H1 (cell line): ENCODE measurements around the gene PHKG2. TPM values are rescaled to one million over a fixed set of nuclear protein-coding genes. Genes with fewer than 3 reads are reported as not detected.

Experiments
- CTCF ChIA-PET: fragments of 300-600 bp; sonication (Branson Sonifier 250); formaldehyde crosslinking; loops from one replicate; lab custom pipeline; 2021; ENCODE audit not compliant: partially characterized antibody; lab: Charles Lee
- POLR2A ChIA-PET: fragments of 300-600 bp; sonication (Branson Sonifier 250); formaldehyde crosslinking; loops from one replicate; lab custom pipeline; 2021; ENCODE audit warnings: inconsistent platforms; ENCODE audit not compliant: partially characterized antibody; lab: Charles Lee
- DNase-seq, 2 experiments: peaks; one replicate each; pipeline versions ENCODE4 v3.0.0 to v3.0.0-alpha.2; 2010 to 2022; ENCODE audit warnings: low spot score in 2 of 2, low read depth in 1 of 2, mixed read lengths in 1 of 2
- FAIRE-seq: peaks from 2 replicates; lab custom pipeline; 2011; peaks lifted over from hg19 to GRCh38; lab: Jason Lieb, UNC
- H2AFZ ChIP-seq: 2 replicates; pipeline ENCODE4 v1.8.1; 2012; ENCODE audit warnings: low read length, inconsistent platforms
- H2AK5ac ChIP-seq: 2 replicates; pipeline ENCODE4 v1.6.1; 2013; ENCODE audit warnings: low read depth, low read length
- H2BK120ac ChIP-seq: replicated peaks from 2 replicates; pipeline ENCODE3; 2013; ENCODE audit warnings: low read depth, low read length, inconsistent platforms
- H2BK12ac ChIP-seq: 2 replicates; pipeline ENCODE4 v1.6.1; 2013; ENCODE audit warnings: low read depth, low read length
- H2BK15ac ChIP-seq: 2 replicates; pipeline ENCODE4 v1.6.1; 2013; ENCODE audit warnings: low read length
- H2BK20ac ChIP-seq: 2 replicates; pipeline ENCODE4 v1.6.1; 2013; ENCODE audit warnings: low read length
- H2BK5ac ChIP-seq: 2 replicates; pipeline ENCODE4 v1.6.1; 2013; ENCODE audit warnings: low read depth, low read length
- H3K14ac ChIP-seq: 2 replicates; pipeline ENCODE4 v1.6.1; 2013; ENCODE audit warnings: inconsistent platforms; ENCODE audit not compliant: insufficient read length
- H3K18ac ChIP-seq: 2 replicates; pipeline ENCODE4 v1.6.1; 2013; ENCODE audit warnings: low read length; ENCODE audit errors: extremely low read depth
- H3K23ac ChIP-seq: 2 replicates; pipeline ENCODE4 v1.6.1; 2013; ENCODE audit warnings: inconsistent platforms; ENCODE audit not compliant: insufficient read length
- H3K23me2 ChIP-seq: 2 replicates; pipeline ENCODE4 v1.6.1; 2013; ENCODE audit warnings: low read depth, low read length
- H3K27ac ChIP-seq: 2 replicates; pipeline ENCODE4 v1.6.1; 2011; ENCODE audit warnings: low read depth, low read length, inconsistent platforms
- H3K27me3 ChIP-seq, 4 experiments: replicated peaks in 1 of 4; 1 replicate in 1 of 4; 2 replicates in 3 of 4; pipeline versions ENCODE4 v1.6.1 to v1.8.1; 2011 to 2013; ENCODE audit warnings: low read length in 3 of 4, mild to moderate bottlenecking in 3 of 4, inconsistent platforms in 2 of 4, mixed read lengths in 2 of 4, moderate library complexity in 1 of 4; ENCODE audit not compliant: control insufficient read depth in 3 of 4, insufficient read depth in 3 of 4; ENCODE audit errors: extremely low read depth in 1 of 4
- H3K36me3 ChIP-seq, 4 experiments: 2 replicates each; pipeline versions ENCODE4 v1.6.1 to v1.8.1; 2011 to 2013; ENCODE audit warnings: mild to moderate bottlenecking in 4 of 4, low read length in 3 of 4, moderate library complexity in 2 of 4, control low read depth in 1 of 4, inconsistent platforms in 1 of 4; ENCODE audit not compliant: insufficient read depth in 4 of 4, control insufficient read depth in 2 of 4
- H3K4ac ChIP-seq: replicated peaks from 2 replicates; pipeline ENCODE3; 2013; ENCODE audit warnings: low read length, low read depth, mixed read lengths, inconsistent platforms; ENCODE audit not compliant: insufficient read length
- H3K4me1 ChIP-seq, 4 experiments: replicated peaks in 1 of 4; 1 replicate in 1 of 4; 2 replicates in 3 of 4; pipeline versions ENCODE4 v1.6.1 to v1.8.1; 2011 to 2013; ENCODE audit warnings: low read length in 3 of 4, inconsistent platforms in 2 of 4, mixed read lengths in 1 of 4; ENCODE audit not compliant: insufficient read depth in 4 of 4, control insufficient read depth in 3 of 4
- H3K4me2 ChIP-seq, 2 experiments: 2 replicates each; pipeline versions ENCODE4 v1.6.1 to v1.8.1; 2011 to 2013; ENCODE audit warnings: low read depth in 2 of 2, low read length in 2 of 2, control low read depth in 1 of 2, inconsistent platforms in 1 of 2, mild to moderate bottlenecking in 1 of 2; ENCODE audit not compliant: insufficient read depth in 1 of 2
- H3K4me3 ChIP-seq, 4 experiments: fragments of 200-600, 300-600 bp in 1 of 4; sonication (generic), shearing (Covaris generic), sonication (Bioruptor Twin) in 1 of 4; 2 replicates each; pipeline versions ENCODE4 v1.5.1 to v1.8.1; 2011 to 2016; ENCODE audit warnings: low read length in 4 of 4, low read depth in 3 of 4, control low read depth in 2 of 4, inconsistent platforms in 2 of 4, mild to moderate bottlenecking in 2 of 4, mixed read lengths in 1 of 4, moderate library complexity in 1 of 4; ENCODE audit not compliant: insufficient read depth in 2 of 4; ENCODE audit errors: extremely low read depth in 1 of 4
- H3K56ac ChIP-seq: replicated peaks from 2 replicates; pipeline ENCODE3; 2013; ENCODE audit warnings: low read depth, mild to moderate bottlenecking, mixed read lengths, low read length, inconsistent platforms; ENCODE audit not compliant: insufficient read length
- H3K79me1 ChIP-seq: 2 replicates; pipeline ENCODE4 v1.6.1; 2013; ENCODE audit warnings: low read depth, low read length, control low read depth
- H3K79me2 ChIP-seq, 2 experiments: 2 replicates each; pipeline versions ENCODE4 v1.6.1 to v1.8.1; 2012 to 2013; ENCODE audit warnings: low read length in 2 of 2, mild to moderate bottlenecking in 2 of 2, inconsistent platforms in 1 of 2; ENCODE audit not compliant: insufficient read depth in 2 of 2, control insufficient read depth in 1 of 2
- H3K9ac ChIP-seq, 4 experiments: replicated peaks in 1 of 4; 1 replicate in 1 of 4; 2 replicates in 3 of 4; pipeline versions ENCODE4 v1.6.1 to v1.8.1; 2011 to 2013; ENCODE audit warnings: low read depth in 3 of 4, low read length in 3 of 4, control low read depth in 2 of 4, mild to moderate bottlenecking in 2 of 4, moderate library complexity in 2 of 4, inconsistent platforms in 1 of 4; ENCODE audit errors: extremely low read depth in 1 of 4
- H3K9me3 ChIP-seq, 2 experiments: 2 replicates each; pipeline versions ENCODE4 v1.6.1 to v1.8.1; 2012 to 2013; ENCODE audit warnings: mild to moderate bottlenecking in 2 of 2, moderate library complexity in 2 of 2, control low read depth in 1 of 2, inconsistent platforms in 1 of 2, low read depth in 1 of 2, low read length in 1 of 2, mixed read lengths in 1 of 2; ENCODE audit not compliant: insufficient read depth in 2 of 2
- H4K20me1 ChIP-seq, 2 experiments: replicated peaks in 1 of 2; 2 replicates each; pipeline versions ENCODE3 to v1.8.1; 2011 to 2013; ENCODE audit warnings: inconsistent platforms in 2 of 2, low read length in 2 of 2, mild to moderate bottlenecking in 1 of 2; ENCODE audit not compliant: insufficient read depth in 2 of 2, control insufficient read depth in 1 of 2
- H4K5ac ChIP-seq: 2 replicates; pipeline ENCODE4 v1.6.1; 2013; ENCODE audit warnings: low read length, low read depth, mixed read lengths, inconsistent platforms; ENCODE audit not compliant: insufficient read length
- H4K8ac ChIP-seq: 2 replicates; pipeline ENCODE4 v1.8.0; 2013; ENCODE audit warnings: mild to moderate bottlenecking, moderate library complexity, low read length, inconsistent platforms; ENCODE audit not compliant: insufficient read depth; ENCODE audit errors: extremely low read depth
- H4K91ac ChIP-seq: replicated peaks from 2 replicates; pipeline ENCODE3; 2013; ENCODE audit warnings: low read length, mixed read lengths, inconsistent platforms; ENCODE audit not compliant: insufficient read length
- CBX8 ChIP-seq: fragments of 300-800, 300-1000 bp; sonication (generic); IDR thresholded peaks from 2 replicates; pipeline ENCODE4 v1.7.1; 2016; ENCODE audit warnings: low read depth, low read length, borderline replicate concordance
- CHD2 ChIP-seq: IDR thresholded peaks from 2 replicates; pipeline ENCODE4 v1.6.1; 2012; ENCODE audit warnings: low read length, improper control_type of control experiment
- HDAC6 ChIP-seq: IDR thresholded peaks from one replicate; pipeline ENCODE4 v1.7.1; 2012; ENCODE audit warnings: low read depth, mild to moderate bottlenecking, inconsistent platforms, low read length, moderate library complexity
- KDM1A ChIP-seq: fragments of 200-600, 300-600 bp; sonication (generic); IDR thresholded peaks from 2 replicates; pipeline ENCODE4 v1.7.1; 2016; ENCODE audit warnings: mild to moderate bottlenecking, low read length, borderline replicate concordance
- MAFK ChIP-seq: IDR thresholded peaks from 2 replicates; pipeline ENCODE4 v1.6.1; 2012; ENCODE audit warnings: low read depth, mild to moderate bottlenecking, improper control_type of control experiment, low read length
- PHF8 ChIP-seq: fragments of 200-600 bp; sonication (generic); conservative IDR thresholded peaks from 2 replicates; pipeline ENCODE4 v1.7.1; 2012; ENCODE audit warnings: low read depth, mild to moderate bottlenecking, inconsistent platforms, low read length, moderate library complexity
- POLR2A ChIP-seq, 2 experiments: IDR thresholded peaks; 1 replicate in 1 of 2; 2 replicates in 1 of 2; pipeline ENCODE4 v1.6.1; 2011; ENCODE audit warnings: low read depth in 2 of 2, low read length in 2 of 2, mild to moderate bottlenecking in 2 of 2; ENCODE audit errors: control extremely low read depth in 1 of 2
- SIRT6 ChIP-seq: IDR thresholded peaks from one replicate; pipeline ENCODE4 v1.7.1; 2012; ENCODE audit warnings: low read length, inconsistent platforms
- SRF ChIP-seq: IDR thresholded peaks from 2 replicates; pipeline ENCODE4 v1.6.1; 2011; ENCODE audit warnings: mild to moderate bottlenecking, low read depth, low read length, moderate library complexity
- TCF12 ChIP-seq: IDR thresholded peaks from 2 replicates; pipeline ENCODE4 v1.6.1; 2011; ENCODE audit warnings: low read depth, mild to moderate bottlenecking, low read length
- TEAD4 ChIP-seq: IDR thresholded peaks from 2 replicates; pipeline ENCODE4 v1.6.1; 2012; ENCODE audit warnings: low read depth, low read length, inconsistent platforms, mixed read lengths
- WGBS, 2 experiments: shearing (Covaris generic) in 1 of 2; methylation state at CpG; one replicate each; pipeline versions ENCODE4 v1.1.6 to v1.1.7; 2013 to 2015; ENCODE audit warnings: low lambda C conversion rate in 2 of 2, mixed read lengths in 2 of 2, inconsistent platforms in 1 of 2, low coverage in 1 of 2, missing lambda C conversion rate in 1 of 2; ENCODE audit not compliant: insufficient replicate concordance in 2 of 2, insufficient coverage in 1 of 2, insufficient read length in 1 of 2; ENCODE audit errors: extremely low coverage in 1 of 2, missing lambda C conversion rate in 1 of 2; 5-methylcytosine and 5-hydroxymethylcytosine counted together
- polyA plus RNA-seq, 7 experiments: library from polyadenylated mRNA; depleted of rRNA in 3 of 7; stranded (reverse) in 5 of 7; unstranded in 2 of 7; fragments of >200 nt in 5 of 7; fragments of 200-250 nt in 2 of 7; gene quantifications; 1 replicate in 5 of 7; 2 replicates in 1 of 7; 4 replicates in 1 of 7; pipeline versions ENCODE4 v1.2.1 to v1.2.3, GENCODE V29; 2011 to 2013; ENCODE audit warnings: missing spikeins in 2 of 7, mixed read lengths in 2 of 7
- total RNA-seq: library from RNA; stranded (reverse); fragmentation: NEBNext Ultra II Directional; extraction: Animal tissue kit (Norgen Biotek cat#: 25700); gene quantifications from 2 replicates; pipeline ENCODE4 v1.2.1, GENCODE V29; 2021
- TF ChIP-seq, protein P1 (sequence below): IDR thresholded peaks from 2 replicates; pipeline ENCODE4 v1.6.1; 2011; ENCODE audit warnings: low read depth, mild to moderate bottlenecking, low read length; ENCODE audit not compliant: insufficient read depth

Gene PHKG2
- total and polyA plus RNA-seq, 2 of the 8 experiments (the other 6 are each of a cell fraction or from before 2014, with no cell fraction given): 36.0 to 53.4 TPM

DNA sequence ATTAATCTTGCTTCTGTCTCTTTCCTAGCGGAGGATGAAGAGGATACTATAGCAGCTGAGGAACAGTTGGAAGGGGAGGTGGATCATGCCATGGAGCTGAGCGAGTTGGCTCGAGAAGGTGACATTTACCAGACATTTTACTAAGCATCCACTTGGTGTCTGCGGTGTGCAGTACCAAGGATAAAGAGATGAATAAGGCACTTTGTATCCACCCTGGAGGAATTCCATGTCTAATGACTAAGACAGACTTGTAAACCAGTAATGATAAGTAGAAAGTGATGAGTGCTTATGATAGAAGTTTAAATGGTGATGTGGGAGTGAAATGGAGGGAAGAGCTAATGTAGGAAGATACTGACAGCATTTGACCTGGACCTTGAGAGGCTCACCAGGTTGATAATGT lies 37.3 kb upstream of the PHKG2 start:
- Histone ChIP-seq H2BK5ac (no peak overlapping the region), H3K9me3 (no peaks in the 10 kb centered on the region), H4K8ac (no peak overlapping the region), H2AFZ (no peak overlapping the region), H4K91ac (no peak overlapping the region), H3K36me3 (peaks cover 57 to 86% (median 82%) of the 10 kb centered on the region in 4 experiments), H3K4me3 (no peak overlapping the region), H3K9ac (no peak overlapping the region), H3K18ac (no peak overlapping the region), H2BK12ac (no peak overlapping the region), H3K56ac (no peak overlapping the region), H3K27me3 (no peaks in the 10 kb centered on the region), H4K20me1 (peaks cover 13 to 22% of the 10 kb centered on the region in 2 experiments), H2AK5ac (no peak overlapping the region), H2BK120ac (no peak overlapping the region), H2BK15ac (no peak overlapping the region), H3K4me1 (no peaks in the 10 kb centered on the region), H3K23ac (no peak overlapping the region), H2BK20ac (no peak overlapping the region), H3K4me2 (no peak overlapping the region), H3K79me2 (no peaks in the 10 kb centered on the region), H3K79me1 (0 out of 2 replicates have a peak, but pooled peaks cover 3% of the 10 kb centered on the region), H3K14ac (no peak overlapping the region), H3K27ac (no peak overlapping the region), H3K4ac (no peak overlapping the region), H3K23me2 (no peaks in the 10 kb centered on the region), H4K5ac (no peak overlapping the region)
- DNase-seq: no peak
- WGBS, 2 experiments: 97% methylated on average over 4 of the region's 4 CpGs; no CpG with 5 or more reads in 1 of the 2 experiments
- CTCF ChIA-PET: no interaction called here
- FAIRE-seq: no peak
- POLR2A ChIA-PET: interaction anchor here (0.7 to 12.1 kb wide), 11 partner anchors 9 to 64 kb away, joined by 3 to 80 read pairs (median 4); partner anchors contain the start of gene SRCAP
- TF ChIP-seq SIRT6 (no peak), POLR2A (IDR thresholded peaks at IDR 0.05; ENCODE audit: control extremely low read depth in 1 of 2, low read depth in 2 of 2, low read length in 2 of 2) (no peak), MAFK (no peak), CHD2 (no peak), TCF12 (no peak), SRF (no peak), TEAD4 (no peak), CBX8 (no peak), PHF8 (no peak), KDM1A (no peak), HDAC6 (no peak)
- TF ChIP-seq, protein P1, sequence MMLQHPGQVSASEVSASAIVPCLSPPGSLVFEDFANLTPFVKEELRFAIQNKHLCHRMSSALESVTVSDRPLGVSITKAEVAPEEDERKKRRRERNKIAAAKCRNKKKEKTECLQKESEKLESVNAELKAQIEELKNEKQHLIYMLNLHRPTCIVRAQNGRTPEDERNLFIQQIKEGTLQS: no peak
